Adrenal gland (tissue), 12 donors: ENCODE results near the gene JOSD1. TPM values are rescaled to one million over a fixed set of nuclear protein-coding genes. Genes with fewer than 3 reads are reported as not detected.

Experiments used
- DNase-seq, 7 donors: peaks; one replicate each; pipeline ENCODE4 v3.0.0-alpha.2; 2019 to 2020
- H3K27ac ChIP-seq, 5 donors: fragments of 200-600 bp; sonication (generic) in 4 of 5; 1 replicate in 3 of 5; 2 replicates in 2 of 5; pipeline versions ENCODE4 v1.5.1 to v1.8.0; 2016 to 2020; ENCODE audit warnings: mild to moderate bottlenecking in 1 of 5
- H3K27me3 ChIP-seq: fragments of 200-600 bp; 2 replicates; pipeline ENCODE4 v1.8.0; 2021
- H3K36me3 ChIP-seq, 2 donors: fragments of 200-600 bp; replicated peaks in 1 of 2; 1 replicate in 1 of 2; 2 replicates in 1 of 2; pipeline versions ENCODE4 v1.5.1 to v1.8.0; 2018 to 2022
- H3K4me1 ChIP-seq, 2 donors: fragments of 200-600 bp; replicated peaks in 1 of 2; 1 replicate in 1 of 2; 2 replicates in 1 of 2; pipeline versions ENCODE4 v1.5.1 to v1.8.0; 2018 to 2021
- H3K4me3 ChIP-seq, 4 donors: fragments of 200-600 bp; sonication (generic) in 3 of 4; one replicate each; pipeline ENCODE4 v1.5.1; 2016 to 2018
- H3K9me3 ChIP-seq, 3 donors: fragments of 200-600 bp; sonication (generic) in 1 of 3; replicated peaks in 1 of 3; 1 replicate in 2 of 3; 2 replicates in 1 of 3; pipeline versions ENCODE4 v1.5.1 to v1.8.0; 2016 to 2021
- CTCF ChIP-seq, 6 experiments: fragments of 450-650 bp in 4 of 6; fragments of 200-600 bp in 2 of 6; sonication (generic) in 1 of 6; IDR thresholded peaks; 1 replicate in 5 of 6; 2 replicates in 1 of 6; pipeline versions ENCODE4 v1.5.1 to v1.8.0; 2016 to 2021; ENCODE audit warnings: antibody characterized with exemption in 6 of 6, mild to moderate bottlenecking in 2 of 6, moderate library complexity in 1 of 6
- POLR2A ChIP-seq, 2 donors: fragments of 450-650 bp; IDR thresholded peaks; one replicate each; pipeline ENCODE4 v1.6.1; 2017; ENCODE audit warnings: antibody characterized with exemption in 2 of 2, mild to moderate bottlenecking in 2 of 2, moderate library complexity in 1 of 2
- WGBS, 4 donors: extraction: QIAGEN DNeasy Blood & Tissue Kit in 2 of 4; methylation state at CpG; one replicate each; pipeline versions ENCODE4 v1.1.5 to v1.1.7; 2013 to 2017; 5-methylcytosine and 5-hydroxymethylcytosine counted together
- intact Hi-C, 2 donors: fragments of 100-400 bp; cut with DNase I; formaldehyde crosslinking; loops; one replicate each; pipeline versions ENCODE4 v1.14.1 to v1.15.0; 2022 to 2023
- polyA plus RNA-seq, 3 donors: library from polyadenylated mRNA; stranded (reverse); fragments of 200-250 nt in 2 of 3; fragments of 350-450 nt in 1 of 3; fragmentation: Illumina TruSeq in 1 of 3; extraction: RNeasy Lipid Tissue Mini Kit (QIAGEN cat#74804) in 1 of 3; gene quantifications; one replicate each; pipeline ENCODE4 v1.2.3, GENCODE V29; 2013 to 2014
- total RNA-seq, 9 donors: library from RNA; depleted of rRNA in 4 of 9; stranded (reverse); fragments of >200 nt in 4 of 9; fragments of 120-200 nt in 1 of 9; fragmentation: NEBNext Ultra II Directional in 1 of 9; extraction: Animal tissue kit (Norgen Biotek cat#: 25700) in 1 of 9; gene quantifications; one replicate each; pipeline versions ENCODE4 v1.1.0 to v1.2.4, GENCODE V29; 2013 to 2023
- donor health status: healthy with polysubstance abuse.
- donor health status: Bipolar disorder and iron deficiency.
- donor health status: DM: yes; HTN: yes; CAD: no.
- donor health status: DM: no; HTN: no; CAD: no.
- donor health status: DM: no; HTN: no; CAD: no.
- donor health status: DM: yes; HTN: yes; CAD: no.

JOSD1 gene
- total and polyA plus RNA-seq, 12 donors, result 14.3 to 93.4 (median 42.4) TPM

GRCh38 chr22:38713921-38714320 lies 13.2 kb upstream of the JOSD1 start:
- DNase-seq, result peak in 2 of 7 donors; percentile 19 to 51
- no peak overlapping the region for H3K27ac ChIP-seq
- H3K4me1 ChIP-seq, result peaks cover 0 to 26% of the 10 kb centered on the region in 2 donors
- H3K36me3 ChIP-seq, result peaks cover 0 to 22% of the 10 kb centered on the region in 2 donors
- H3K4me3 ChIP-seq, result no peak overlapping the region
- H3K27me3 ChIP-seq, result no peaks in the 10 kb centered on the region
- intact Hi-C loops, result no loop called here
- TF ChIP-seq CTCF (IDR thresholded peaks at IDR 0.05) (no peak), POLR2A (IDR thresholded peaks at IDR 0.05) (no peak)
- no peaks in the 10 kb centered on the region for H3K9me3 ChIP-seq
- 86 to 92% (median 89%) methylated on average over 8 of the region's 8 CpGs for WGBS, 4 donors

GRCh38 chr22:38712486-38713207 lies 11.9 kb upstream of the JOSD1 start:
- TF ChIP-seq CTCF (IDR thresholded peaks at IDR 0.05), result no peak
- peak in 1 of 7 donors; percentile 44 for DNase-seq
- Histone ChIP-seq H3K36me3 (peaks cover 0 to 19% of the 10 kb centered on the region in 2 donors), H3K4me3 (no peak overlapping the region), H3K27ac (no peak overlapping the region), H3K9me3 (no peaks in the 10 kb centered on the region), H3K4me1 (peaks cover 0 to 26% of the 10 kb centered on the region in 2 donors), H3K27me3 (no peaks in the 10 kb centered on the region)
- WGBS, 4 donors, result 85 to 91% (median 86%) methylated on average over 11 of the region's 11 CpGs
- intact Hi-C loops, result no loop called here

DNA sequence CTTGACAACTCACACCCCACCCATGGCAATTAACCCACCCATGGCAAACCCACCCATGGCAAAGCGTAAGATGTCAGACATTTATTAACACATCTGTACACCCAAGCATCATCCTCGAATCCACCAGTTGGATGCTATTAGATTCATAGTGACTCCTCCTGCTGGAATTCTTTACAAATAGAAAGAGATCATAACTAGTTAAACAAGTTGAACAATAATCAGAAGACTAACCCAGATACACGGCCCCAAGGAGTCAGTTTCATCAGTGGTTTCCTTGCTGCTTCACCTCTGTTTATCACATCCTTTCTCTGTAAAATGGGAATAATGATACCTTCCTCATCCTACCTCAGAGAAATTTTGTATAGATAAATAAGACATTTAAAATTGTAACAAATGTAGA lies 10.1 kb upstream of the JOSD1 start:
- WGBS, 4 donors, result 82 to 93% (median 85%) methylated on average over 3 of the region's 3 CpGs

DNA sequence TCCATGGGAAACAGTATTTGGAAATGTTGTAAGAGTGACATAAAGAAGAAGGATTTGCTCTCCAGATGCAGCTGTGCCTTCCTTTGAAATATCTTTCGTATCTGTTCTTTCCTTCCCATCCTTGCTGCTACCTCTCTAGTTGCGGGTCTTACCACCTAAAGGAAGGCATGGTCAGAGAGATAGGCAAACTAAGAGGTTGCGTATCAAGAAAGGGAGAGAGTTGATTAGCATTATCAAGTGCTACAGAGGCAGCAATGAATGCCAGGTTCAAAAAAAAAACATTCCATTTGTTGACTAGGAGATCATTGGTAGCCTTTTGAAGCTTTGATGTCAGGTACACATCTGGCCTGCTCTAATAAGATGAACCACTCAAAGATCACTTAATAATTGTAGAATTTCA lies 9.6 kb upstream of the JOSD1 start:
- Histone ChIP-seq H3K36me3 (no peaks in the 10 kb centered on the region), H3K9me3 (no peaks in the 10 kb centered on the region), H3K27ac (no peak overlapping the region), H3K4me1 (peaks cover 9 to 33% of the 10 kb centered on the region in 2 donors), H3K4me3 (no peak overlapping the region), H3K27me3 (no peaks in the 10 kb centered on the region)
- DNase-seq, result no peak
- WGBS, 4 donors, result 94 to 100% (median 95%) methylated on average over 3 of the region's 3 CpGs
- intact Hi-C loops, result no loop called here
- TF ChIP-seq POLR2A (IDR thresholded peaks at IDR 0.05), result no peak

More for the DNA sequence above, 10.1 kb upstream of the JOSD1 start:
- no peak overlapping the region for H3K4me3 ChIP-seq
- H3K27ac ChIP-seq, result no peak overlapping the region
- no peaks in the 10 kb centered on the region for H3K27me3 ChIP-seq
- H3K9me3 ChIP-seq, result no peaks in the 10 kb centered on the region
- no peak for DNase-seq
- TF ChIP-seq CTCF (IDR thresholded peaks at IDR 0.05), result no peak
- TF ChIP-seq POLR2A (IDR thresholded peaks at IDR 0.05), result no peak
- peaks cover 0 to 2% of the 10 kb centered on the region in 2 donors for H3K36me3 ChIP-seq
- intact Hi-C loops, result no loop called here
- H3K4me1 ChIP-seq, result peaks cover 9 to 35% of the 10 kb centered on the region in 2 donors

- intact Hi-C loops, result no loop called here
- no peaks in the 10 kb centered on the region for H3K27me3 ChIP-seq
- 72 to 89% (median 87%) methylated on average over 3 of the region's 3 CpGs for WGBS, 4 donors
- no peak overlapping the region for H3K4me3 ChIP-seq
- no peaks in the 10 kb centered on the region for H3K9me3 ChIP-seq
- no peaks in the 10 kb centered on the region for H3K36me3 ChIP-seq
- TF ChIP-seq CTCF (IDR thresholded peaks at IDR 0.05) (no peak), POLR2A (IDR thresholded peaks at IDR 0.05) (no peak)
- H3K27ac ChIP-seq, result no peak overlapping the region
- peaks cover 15 to 32% of the 10 kb centered on the region in 2 donors for H3K4me1 ChIP-seq
- no peak for DNase-seq
These were observed 8.6 kb upstream of the JOSD1 start for GRCh38 chr22:38709306-38709705.
